Left lobe of liver (tissue), 2 donors: ENCODE measurements around the gene WDR43. TPM values are rescaled to one million over a fixed set of nuclear protein-coding genes. Genes with fewer than 3 reads are reported as not detected.

Experiments used
- ATAC-seq: fragments of 200-7000 bp; cut with Tn5 transposase; one replicate; pipeline ENCODE4 v1.9.1; 2020; ENCODE audit warnings: mild to moderate bottlenecking, moderate library complexity
- DNase-seq: peaks from one replicate; pipeline ENCODE4 v3.0.0-alpha.2; 2020; ENCODE audit warnings: low spot score
- total RNA-seq: library from RNA; stranded (reverse); gene quantifications from one replicate; pipeline ENCODE4 v1.2.1, GENCODE V29; 2021
- donor health status: DM: no; HTN: no; CAD: no; lungs with moderate emphysema.
- donor health status: DM: no; HTN: yes; CAD: no.

The WDR43 gene, protein sequence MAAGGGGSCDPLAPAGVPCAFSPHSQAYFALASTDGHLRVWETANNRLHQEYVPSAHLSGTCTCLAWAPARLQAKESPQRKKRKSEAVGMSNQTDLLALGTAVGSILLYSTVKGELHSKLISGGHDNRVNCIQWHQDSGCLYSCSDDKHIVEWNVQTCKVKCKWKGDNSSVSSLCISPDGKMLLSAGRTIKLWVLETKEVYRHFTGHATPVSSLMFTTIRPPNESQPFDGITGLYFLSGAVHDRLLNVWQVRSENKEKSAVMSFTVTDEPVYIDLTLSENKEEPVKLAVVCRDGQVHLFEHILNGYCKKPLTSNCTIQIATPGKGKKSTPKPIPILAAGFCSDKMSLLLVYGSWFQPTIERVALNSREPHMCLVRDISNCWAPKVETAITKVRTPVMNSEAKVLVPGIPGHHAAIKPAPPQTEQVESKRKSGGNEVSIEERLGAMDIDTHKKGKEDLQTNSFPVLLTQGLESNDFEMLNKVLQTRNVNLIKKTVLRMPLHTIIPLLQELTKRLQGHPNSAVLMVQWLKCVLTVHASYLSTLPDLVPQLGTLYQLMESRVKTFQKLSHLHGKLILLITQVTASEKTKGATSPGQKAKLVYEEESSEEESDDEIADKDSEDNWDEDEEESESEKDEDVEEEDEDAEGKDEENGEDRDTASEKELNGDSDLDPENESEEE
- 17.5 TPM for total RNA-seq

DNA sequence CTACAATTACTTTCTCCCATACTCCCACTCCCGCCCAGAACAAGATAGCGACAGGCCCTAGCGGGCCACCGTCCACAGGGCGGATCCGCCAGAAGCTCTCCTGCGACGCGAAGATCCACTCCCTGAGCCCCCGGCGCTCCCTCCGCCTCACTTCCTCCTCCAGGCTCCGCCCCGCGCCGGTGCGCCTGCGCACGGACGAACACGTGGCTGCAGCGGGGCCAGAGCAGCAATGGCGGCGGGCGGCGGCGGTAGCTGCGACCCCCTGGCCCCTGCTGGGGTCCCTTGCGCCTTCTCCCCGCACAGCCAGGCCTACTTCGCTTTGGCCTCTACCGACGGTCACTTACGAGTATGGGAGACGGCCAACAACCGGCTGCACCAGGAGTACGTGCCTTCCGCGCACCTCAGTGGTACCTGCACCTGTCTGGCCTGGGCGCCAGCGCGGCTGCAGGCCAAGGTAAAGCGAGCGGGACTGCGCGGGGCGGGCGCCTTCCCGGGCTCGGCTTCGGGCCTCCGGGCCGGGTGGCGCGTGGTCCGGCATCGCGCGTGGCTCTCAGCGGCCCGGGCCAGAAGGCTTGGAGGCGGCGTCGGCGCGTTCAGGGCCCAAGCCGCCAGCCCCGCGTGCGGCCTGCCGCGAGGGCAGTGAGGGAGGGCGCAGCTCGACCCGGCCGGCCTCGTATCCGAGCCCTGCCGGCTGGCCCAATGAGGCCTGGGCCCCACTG is at the start of gene WDR43:
Gene WDR43 (plus strand): TSS at position 198 of the 719 bp plus-strand sequence. CDS start 32 bp downstream, at position 230.
- DNase-seq (peak; percentile 99), ATAC-seq (peak; percentile 98)

DNA sequence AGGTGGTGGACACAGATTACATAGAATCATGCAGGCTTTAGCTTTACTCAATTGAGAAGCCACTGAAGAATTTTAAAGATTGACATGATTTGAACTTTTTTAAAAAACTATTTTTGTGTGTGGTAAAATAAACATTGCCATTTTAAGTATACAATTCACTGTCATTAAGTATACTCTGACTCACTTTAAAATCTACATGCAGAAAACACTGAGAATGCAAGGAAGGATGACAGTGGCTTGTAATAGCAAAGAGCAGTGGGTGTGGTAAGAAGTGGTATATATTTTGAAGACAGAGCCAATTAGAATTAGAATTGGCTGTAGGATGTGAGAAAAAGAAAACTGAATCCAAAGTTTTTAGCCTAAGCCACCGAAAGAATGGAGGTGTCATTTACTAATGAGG is 39.3 kb upstream of the WDR43 start:
- ATAC-seq (no peak), DNase-seq (no peak)

DNA sequence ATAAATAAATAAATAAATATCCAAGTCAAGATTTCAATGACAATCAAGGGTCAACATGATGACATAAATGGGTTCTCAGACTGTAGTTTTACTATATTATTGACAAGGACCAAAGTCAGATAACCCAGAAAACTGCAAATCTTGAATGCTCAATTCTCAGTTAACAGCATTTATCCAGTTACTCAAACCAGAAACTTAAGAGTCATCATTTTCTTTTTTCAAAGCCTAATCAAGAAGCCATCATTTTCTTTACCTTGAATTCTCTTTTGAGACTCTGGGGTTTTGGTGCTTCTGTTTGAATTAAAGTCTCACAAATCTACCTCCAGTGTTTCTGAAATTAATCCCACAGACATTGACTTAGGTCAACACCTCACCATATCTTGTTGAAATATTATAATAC is 38.5 kb upstream of the WDR43 start:
- no peak for DNase-seq

DNA sequence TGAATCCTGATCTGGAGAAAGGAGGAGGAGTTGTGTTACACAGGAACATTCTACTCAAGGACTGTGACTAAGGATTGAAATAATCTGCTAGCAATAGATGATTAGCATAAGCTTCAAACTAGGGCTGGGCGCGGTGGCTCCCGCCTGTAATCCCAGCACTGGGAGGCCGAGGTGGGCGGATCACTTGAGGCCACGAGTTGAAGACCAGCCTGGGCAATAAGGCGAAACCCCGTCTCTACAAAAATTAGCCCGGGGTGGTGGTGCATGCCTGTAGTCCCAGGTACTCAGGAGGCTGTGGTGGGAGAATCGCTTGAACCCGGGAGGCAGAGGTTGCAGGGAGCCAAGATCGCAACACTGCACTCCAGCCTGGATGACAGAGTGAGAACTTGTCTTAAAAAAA is 25.9 kb upstream of the WDR43 start:
- ATAC-seq (no peak), DNase-seq (no peak)

More for the DNA sequence above, 38.5 kb upstream of the WDR43 start:
- ATAC-seq: no peak

DNA sequence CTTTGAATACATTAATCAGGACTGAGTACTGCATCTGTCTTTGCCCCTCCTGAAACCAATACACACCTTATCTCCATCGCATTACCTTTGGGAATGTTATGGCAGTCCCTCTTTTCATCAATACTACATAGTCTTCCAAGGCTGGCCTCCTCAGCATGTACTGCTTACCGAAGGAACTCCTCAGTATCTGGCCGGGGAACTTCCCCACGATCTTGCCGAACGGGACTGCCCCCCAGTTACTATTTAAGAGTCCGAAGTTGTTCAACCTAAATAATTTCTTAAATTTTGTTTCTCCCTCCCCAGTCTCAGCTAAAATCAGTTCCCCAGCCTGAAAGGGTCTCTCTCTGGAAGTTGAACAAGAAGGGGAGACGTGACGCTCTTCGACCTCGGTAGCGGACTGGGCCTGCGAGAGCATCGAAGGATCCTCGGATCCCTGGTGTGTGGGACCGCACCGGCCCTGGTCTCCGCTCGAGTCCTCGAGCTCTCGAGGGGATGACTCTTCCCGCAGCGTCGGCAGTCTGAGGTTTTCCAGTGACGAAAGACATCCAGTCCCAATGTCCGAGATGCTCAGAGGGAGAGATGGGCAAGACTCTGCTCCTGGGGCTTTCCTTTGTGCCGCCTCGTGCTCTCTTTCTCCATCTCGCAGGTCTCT is 24.8 kb upstream of the WDR43 start:
- DNase-seq (no peak), ATAC-seq (peak; percentile 33)

DNA sequence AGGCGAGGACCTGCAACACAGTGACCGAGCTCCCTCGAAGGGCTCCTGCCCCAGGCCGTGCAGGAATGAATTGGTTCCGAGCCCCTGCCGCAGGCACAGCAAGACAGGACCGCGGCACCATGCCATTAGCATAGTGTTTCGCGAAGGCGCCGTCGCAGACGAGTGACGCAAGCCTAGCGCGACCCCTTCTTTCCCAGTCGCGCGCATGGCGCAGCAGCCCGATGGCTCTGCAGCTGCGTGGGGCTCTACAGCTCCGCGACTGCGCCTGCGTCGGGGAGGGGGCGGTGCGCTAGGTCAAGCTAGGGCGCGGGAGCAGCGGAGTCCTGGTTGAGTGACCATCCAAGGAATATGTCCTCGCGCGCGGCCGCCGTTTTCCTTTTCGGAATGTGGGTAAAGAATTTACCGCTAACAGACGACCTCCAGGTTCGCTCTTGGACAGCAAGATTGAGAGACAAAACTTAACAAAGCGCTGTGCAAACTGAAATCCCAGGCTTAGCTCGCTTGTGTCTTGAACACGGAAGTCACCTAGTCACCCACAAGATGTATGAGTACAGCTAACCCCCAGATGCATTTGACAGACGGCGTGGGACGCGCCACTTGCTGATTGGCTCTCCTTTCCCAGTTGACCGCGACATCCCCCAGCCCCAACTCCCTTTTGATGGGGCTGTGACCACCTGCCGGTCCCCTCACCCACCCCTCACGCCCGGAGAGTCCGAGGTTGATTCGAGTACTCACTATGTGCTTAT is 24.1 kb upstream of the WDR43 start, which contains the start of gene TRMT61B:
Gene TRMT61B (minus strand): TSS at position 164 of the 746 bp plus-strand sequence. CDS start 32 bp downstream, at position 132.
- peak; percentile 99 for ATAC-seq
- peak; percentile 97 for DNase-seq

DNA sequence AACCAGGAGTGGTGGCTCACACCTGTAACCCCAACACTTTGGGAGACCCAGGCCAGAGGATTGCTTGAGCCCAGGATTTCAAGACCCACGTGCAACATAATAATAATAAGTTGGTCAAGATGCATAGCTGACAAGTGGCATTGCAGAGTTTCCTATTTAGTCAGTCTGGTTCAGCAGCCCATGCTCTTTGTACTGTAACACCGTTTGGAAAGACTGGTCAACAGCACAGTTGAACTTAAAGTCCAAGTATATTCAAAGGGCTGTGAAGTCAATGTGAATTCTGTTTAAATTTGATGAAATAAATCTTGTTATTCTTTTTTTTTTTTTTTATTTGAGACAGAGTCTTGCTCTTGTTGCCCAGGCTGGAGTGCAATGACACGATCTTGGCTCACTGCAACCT is 22.8 kb upstream of the WDR43 start:
- ATAC-seq (no peak), DNase-seq (no peak)

DNA sequence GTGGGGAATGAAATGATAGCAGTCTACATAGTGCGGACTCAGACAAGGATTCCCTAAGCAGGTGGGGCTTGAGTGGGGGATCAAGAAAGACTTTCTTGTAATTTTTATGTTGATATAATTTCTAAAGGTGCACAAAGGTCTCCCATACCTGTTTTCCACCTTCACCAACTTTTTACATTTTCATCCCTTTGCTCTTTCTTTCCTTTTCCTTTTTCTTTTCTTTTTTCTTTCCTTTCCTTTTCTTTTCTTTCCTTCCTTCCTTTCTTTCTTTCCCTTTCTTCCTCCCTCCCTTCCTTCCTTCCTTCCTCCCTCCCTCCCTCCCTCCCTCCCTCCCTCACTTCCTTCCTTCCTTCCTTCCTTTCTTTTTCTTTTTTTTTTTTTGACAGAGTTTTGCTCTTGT is 14.3 kb upstream of the WDR43 start:
- ATAC-seq (no peak), DNase-seq (no peak)

DNA sequence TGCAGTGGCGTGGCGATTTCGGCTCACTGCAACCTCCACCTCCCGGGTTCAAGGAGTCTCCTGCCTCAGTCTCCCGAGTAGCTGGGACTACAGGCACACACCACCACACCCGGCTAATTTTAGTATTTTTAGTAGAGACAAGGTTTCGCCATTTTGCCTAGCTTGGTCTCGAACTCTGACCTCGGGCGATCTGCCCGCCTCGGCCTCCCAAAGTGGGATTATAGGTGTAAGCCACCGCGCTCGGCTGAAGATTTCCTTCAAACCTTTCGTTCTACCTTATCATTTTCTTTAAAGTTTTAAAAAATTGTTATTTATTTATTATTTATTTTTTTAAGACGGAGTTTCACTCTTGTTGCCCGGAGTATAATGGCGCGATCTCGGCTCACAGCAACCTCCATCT is 979 bp upstream of the WDR43 start:
- ATAC-seq (no peak), DNase-seq (no peak)

DNA sequence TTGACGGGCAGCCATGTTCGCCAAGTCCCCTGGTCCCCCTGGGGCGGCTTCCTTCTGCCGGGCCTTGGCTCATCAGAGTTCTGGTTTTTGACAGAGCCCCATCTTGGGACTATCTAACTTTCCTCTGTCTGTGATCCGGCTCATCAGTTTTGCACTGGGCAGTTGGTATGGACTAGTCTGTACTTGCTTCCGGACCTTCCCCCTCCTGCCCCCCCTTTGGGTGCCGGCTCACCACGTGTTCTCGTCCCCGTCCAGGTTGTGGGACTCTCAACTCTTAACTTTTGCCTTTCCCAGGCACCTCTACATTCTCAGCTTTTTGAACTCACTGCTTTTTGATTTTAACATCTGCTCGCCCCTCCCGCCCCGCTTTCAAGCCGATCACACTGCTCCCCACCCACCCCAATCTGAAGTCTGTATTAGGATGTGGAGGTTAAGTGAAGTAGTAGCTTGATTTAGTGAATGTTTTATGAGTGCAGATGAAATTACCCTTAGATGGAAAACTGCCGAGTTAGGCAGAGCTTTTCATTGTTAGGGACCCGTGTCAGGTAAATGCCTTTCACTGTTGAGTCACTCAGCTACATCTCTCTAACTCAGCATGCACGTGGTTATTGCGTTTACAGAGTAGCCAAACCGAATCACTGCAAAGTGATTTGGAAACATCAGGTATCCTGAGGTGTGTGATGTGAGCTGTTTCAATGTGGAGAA is 874 bp downstream of the WDR43 start:
- ATAC-seq: peak; percentile 39
- peak; percentile 60 for DNase-seq

DNA sequence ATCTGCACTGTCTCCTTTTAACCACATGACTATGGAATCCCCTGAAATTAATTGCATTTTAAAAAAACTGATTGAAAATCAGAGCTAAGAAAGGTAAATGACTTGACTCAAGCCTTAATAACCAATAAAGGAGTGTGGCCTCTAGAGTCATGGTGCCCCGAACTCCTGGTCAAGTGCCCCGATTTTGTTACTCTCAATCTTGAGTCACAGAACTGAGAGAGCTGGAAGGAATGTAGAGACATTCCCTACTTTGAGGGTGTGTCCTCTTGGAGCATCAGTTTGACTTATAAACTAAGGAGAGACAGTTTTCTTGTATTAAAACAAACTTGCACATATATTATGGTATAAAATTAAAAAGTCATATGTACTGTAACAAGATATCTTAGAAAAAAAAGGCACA is 2.4 kb downstream of the WDR43 start:
- DNase-seq: no peak
- ATAC-seq: no peak

DNA sequence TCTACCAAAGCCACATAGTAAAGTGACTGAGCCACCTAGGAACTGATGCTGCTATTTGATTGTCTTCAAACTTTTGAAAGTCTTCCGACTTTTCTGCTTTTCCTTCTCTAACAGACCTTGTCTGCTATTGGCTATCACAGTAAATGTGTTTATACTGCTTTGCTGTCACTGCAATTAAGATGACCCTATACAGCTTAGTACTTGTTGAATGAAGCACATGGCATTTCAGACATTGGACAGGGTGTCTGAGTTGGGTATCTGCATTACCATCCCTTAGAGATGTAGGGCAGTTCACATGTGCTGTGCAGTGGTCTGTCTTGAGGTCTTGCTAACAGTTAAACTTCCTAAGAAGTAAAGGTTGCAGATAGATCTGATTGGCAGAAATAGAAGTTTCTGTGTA is 3.6 kb downstream of the WDR43 start:
- no peak for ATAC-seq
- DNase-seq: no peak

DNA sequence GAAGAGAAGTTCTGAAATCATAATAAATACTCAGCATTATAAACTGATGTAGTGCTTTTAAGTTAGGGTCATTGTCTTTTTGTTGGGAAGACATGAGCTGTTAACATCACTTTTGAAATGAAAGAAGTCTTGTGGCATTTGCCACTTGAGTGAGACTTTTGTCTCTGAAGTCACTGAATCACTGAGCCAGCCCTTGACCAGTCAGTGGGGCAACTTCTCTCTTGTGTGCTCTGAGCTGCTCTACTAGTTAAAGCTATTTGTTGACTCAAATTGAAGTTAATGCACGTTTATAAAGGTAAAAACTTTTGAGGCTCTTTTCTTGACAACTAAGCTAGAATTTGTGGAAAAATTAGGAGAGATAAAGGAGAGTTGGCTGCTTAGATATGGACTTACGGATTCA is 6.7 kb downstream of the WDR43 start:
- ATAC-seq: no peak
- no peak for DNase-seq

DNA sequence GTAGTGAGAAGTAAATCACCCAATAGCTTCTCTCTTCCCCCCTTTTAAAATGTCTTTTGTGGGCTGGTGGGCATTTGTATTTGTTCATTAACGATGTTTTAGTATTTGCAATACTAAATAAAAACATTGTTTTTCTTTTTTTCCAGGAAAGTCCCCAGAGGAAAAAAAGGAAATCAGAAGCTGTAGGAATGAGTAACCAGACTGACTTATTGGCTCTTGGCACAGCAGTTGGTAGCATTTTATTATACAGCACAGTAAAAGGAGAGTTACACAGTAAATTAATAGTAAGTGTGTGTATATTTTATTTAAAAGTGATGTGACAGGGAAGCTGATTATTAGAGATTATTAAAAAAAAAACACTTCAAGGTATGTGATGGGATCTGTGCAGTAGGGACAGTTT is 7.4 kb downstream of the WDR43 start:
- DNase-seq (no peak), ATAC-seq (no peak)

DNA sequence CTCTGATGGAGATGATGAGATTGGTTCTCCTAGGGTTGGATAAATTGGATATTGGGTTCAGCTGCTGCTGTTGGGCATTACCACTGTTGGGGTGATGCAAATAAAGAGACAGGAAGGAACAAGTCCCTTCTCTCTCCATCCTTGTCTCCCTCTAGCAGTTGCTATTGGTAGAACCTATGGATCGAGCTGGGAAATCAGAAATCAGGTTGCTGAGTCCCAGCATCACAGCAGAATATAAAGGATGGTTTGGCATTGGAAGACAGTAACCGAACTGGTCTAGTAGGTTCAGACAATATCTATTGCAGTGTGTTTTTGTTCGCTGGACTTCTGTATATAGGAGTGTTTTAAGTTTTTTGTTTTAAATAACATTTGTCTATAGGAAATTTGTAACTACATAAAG is 8.1 kb downstream of the WDR43 start:
- DNase-seq: no peak
- ATAC-seq: no peak

DNA sequence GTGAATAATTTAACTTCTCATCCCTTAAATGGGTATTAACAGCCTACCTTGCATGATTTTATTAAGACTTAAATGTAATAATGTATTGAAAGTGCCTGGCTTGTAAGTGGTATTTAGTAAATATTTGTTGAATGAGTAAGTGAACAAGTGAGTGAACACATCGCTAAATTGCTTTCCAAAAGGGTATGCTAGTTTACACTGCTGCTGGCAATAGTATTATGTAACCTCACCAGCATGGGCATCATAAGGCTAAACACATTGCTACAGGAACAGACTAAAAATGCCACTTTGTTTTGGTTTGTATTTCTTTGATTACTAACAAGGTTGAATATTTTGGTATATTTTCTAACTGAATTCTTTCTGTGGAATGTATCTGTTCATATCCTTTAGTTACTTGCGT is 9.8 kb downstream of the WDR43 start:
- DNase-seq: no peak
- ATAC-seq: peak; percentile 71

DNA sequence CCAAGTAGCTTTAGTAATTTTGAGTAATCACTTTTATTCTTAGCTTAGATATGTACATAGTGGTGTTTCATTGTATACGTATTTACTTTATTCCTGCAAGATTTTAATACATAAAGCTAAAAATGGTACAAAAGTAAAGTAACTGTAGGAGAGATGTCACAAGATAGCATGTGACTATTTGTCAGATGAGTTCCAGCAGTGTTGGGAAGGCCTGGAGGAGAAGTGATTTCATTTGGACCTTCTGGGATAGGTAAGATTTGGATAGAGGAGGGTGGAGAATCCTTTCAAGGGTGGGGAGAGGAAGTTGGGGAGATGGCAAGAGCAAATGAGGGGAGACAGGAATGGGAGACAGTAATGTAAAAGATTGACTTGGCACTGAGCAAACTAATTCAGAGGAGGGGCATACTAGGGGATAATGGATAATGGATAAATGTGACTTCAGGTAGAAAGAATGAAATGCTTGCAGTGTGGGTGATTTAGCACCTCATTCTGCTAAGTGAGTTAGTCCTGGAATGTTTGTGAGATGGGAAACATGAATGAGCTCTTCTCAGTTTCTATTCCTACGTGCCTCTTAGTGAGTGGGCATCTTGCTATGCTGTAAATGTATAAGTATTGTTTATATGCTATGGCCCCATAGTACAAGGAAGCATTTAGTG is 10.5 kb downstream of the WDR43 start:
- ATAC-seq (no peak), DNase-seq (no peak)

DNA sequence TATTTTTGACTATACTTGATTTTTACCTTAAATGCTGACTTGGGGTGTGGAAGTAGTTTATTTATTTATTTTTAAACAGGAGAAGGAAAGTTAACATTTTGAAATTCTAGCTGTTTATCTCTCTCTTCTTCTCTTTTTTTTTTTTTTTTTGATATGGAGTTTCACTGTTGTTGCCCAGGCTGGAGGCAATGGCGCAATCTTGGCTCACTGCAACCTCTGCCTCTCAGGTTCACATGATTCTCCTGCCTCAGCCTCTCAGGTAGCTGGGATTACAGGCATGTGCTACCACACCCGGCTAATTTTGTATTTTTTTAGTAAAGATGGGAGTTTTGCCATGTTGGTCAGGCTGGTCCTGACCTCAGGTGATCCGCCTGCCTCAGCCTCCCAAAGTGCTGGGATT is 11.1 kb downstream of the WDR43 start:
- no peak for ATAC-seq
- no peak for DNase-seq

DNA sequence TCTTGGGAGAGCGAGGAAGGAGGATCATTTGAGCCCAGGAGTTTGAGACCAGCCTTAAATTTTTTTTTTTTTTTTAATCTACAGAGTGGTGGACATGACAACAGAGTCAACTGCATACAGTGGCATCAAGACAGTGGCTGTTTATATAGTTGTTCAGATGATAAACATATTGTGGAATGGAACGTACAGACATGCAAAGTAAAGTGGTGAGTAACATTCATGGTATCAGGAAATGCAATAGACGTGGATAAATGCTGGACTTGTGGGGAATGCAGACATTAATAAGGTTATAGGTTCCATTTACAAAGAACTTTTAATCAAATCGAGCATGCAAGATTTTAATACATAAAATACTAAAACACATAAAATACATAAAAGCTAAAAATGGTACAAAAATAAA is 11.9 kb downstream of the WDR43 start:
- ATAC-seq (no peak), DNase-seq (no peak)
